SK-N-SH treated with all-trans-retinoic acid at 6 μM for 48 hours (cell line): Measurements from ENCODE around the gene WNT5A.

Experiments
- ESRRG ChIP-seq: fragments of 250-450 bp; sonication (Bioruptor Pico); IDR thresholded peaks from 2 replicates; pipeline ENCODE4 v1.6.1; 2021; ENCODE audit warnings: mild to moderate bottlenecking
- OSR1 ChIP-seq: fragments of 250-450 bp; sonication (Bioruptor Pico); IDR thresholded peaks from 2 replicates; pipeline ENCODE4 v1.8.0; 2022; ENCODE audit warnings: moderate library complexity, mild to moderate bottlenecking, inconsistent platforms
- PATZ1 ChIP-seq: fragments of 250-450 bp; sonication (Bioruptor Pico); IDR thresholded peaks from 2 replicates; pipeline ENCODE4 v1.8.0; 2020; ENCODE audit warnings: mild to moderate bottlenecking, moderate library complexity, borderline replicate concordance
- RARB ChIP-seq: fragments of 250-450 bp; sonication (Bioruptor Pico); IDR thresholded peaks from 2 replicates; pipeline ENCODE4 v1.8.0; 2021; ENCODE audit warnings: mild to moderate bottlenecking, moderate library complexity
- TCF4 ChIP-seq: fragments of 250-450 bp; sonication (Bioruptor Pico); IDR thresholded peaks from 2 replicates; pipeline ENCODE4 v1.8.0; 2021; ENCODE audit warnings: mild to moderate bottlenecking, moderate library complexity, borderline replicate concordance
- ZFP30 ChIP-seq: fragments of 450-650 bp; formaldehyde crosslinking; IDR thresholded peaks from 2 replicates; pipeline ENCODE4 v1.5.0; 2022; ENCODE audit warnings: mild to moderate bottlenecking, moderate library complexity

- no peak for TF ChIP-seq PATZ1 (CRISPR knock-in tag)
- TF ChIP-seq ESRRG (CRISPR knock-in tag), result no peak
- no peak for TF ChIP-seq TCF4 (CRISPR knock-in tag)
- TF ChIP-seq OSR1 (CRISPR knock-in tag), result no peak
- TF ChIP-seq RARB (CRISPR knock-in tag), result no peak
- TF ChIP-seq ZFP30 (CRISPR knock-in tag), result no peak
These were observed 17.1 kb downstream of the WNT5A start for GRCh38 chr3:55469957-55470526.
